ENCODE data around the gene KRTAP10-2.

DNA sequence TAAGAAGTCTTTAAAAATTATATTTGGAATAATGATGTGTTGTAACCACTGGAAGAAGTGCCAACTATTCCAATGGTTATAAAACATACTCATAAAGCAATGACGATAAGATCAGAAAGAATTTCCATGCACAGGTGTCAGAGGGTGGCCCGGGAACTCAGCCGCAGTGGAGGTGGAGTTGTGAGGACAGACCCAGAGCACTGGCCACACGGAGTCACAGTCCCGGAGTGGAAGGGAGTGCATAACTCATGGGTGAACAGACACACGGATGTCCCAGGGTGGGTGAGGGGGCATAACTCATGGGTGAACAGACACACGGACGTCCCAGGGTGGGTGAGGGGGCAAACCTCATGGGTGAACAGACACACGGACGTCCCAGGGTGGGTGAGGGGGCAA lies 24.7 kb upstream of the KRTAP10-2 start:
- TF ChIP-seq, protein P1, sequence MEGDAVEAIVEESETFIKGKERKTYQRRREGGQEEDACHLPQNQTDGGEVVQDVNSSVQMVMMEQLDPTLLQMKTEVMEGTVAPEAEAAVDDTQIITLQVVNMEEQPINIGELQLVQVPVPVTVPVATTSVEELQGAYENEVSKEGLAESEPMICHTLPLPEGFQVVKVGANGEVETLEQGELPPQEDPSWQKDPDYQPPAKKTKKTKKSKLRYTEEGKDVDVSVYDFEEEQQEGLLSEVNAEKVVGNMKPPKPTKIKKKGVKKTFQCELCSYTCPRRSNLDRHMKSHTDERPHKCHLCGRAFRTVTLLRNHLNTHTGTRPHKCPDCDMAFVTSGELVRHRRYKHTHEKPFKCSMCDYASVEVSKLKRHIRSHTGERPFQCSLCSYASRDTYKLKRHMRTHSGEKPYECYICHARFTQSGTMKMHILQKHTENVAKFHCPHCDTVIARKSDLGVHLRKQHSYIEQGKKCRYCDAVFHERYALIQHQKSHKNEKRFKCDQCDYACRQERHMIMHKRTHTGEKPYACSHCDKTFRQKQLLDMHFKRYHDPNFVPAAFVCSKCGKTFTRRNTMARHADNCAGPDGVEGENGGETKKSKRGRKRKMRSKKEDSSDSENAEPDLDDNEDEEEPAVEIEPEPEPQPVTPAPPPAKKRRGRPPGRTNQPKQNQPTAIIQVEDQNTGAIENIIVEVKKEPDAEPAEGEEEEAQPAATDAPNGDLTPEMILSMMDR (IDR thresholded peaks at IDR 0.05): no peak
- TF ChIP-seq POLR2A (IDR thresholded peaks at IDR 0.05): no peak

All from heart left ventricle (tissue), 13 donors.